ENCODE results near the gene ETV4.

- no peak for TF ChIP-seq CTCF (IDR thresholded peaks at IDR 0.05)
- no peak for TF ChIP-seq EZH2 (IDR thresholded peaks at IDR 0.05; ENCODE audit: borderline replicate concordance, insufficient read depth, low read depth, low read length, poor library complexity, severe bottlenecking)
Measured at GRCh38 chr17:43550754-43551153, 4.6 kb upstream of the ETV4 start.
